Loucy (cell line): ENCODE results near the gene RTBDN.

Source experiments
- CTCF ChIP-seq: fragments of 200-600 bp; sonication (generic); conservative IDR thresholded peaks from 2 replicates; pipeline ENCODE4 v1.5.1; 2014; ENCODE audit warnings: mild to moderate bottlenecking, antibody characterized with exemption, low read length
- EZH2phosphoT487 ChIP-seq: fragments of 200-600 bp; IDR thresholded peaks from 2 replicates; pipeline ENCODE4 v1.6.1; 2018; ENCODE audit warnings: antibody characterized with exemption, mild to moderate bottlenecking, moderate library complexity, borderline replicate concordance

GRCh38 chr19:12794196-12794941 lies 40.0 kb downstream of the RTBDN start:
- TF ChIP-seq CTCF (no peak), EZH2phosphoT487 (no peak)
